ENCODE results near the gene TXNL1.

GRCh38 chr18:56662902-56663301 is 24.5 kb upstream of the TXNL1 start:
- TF ChIP-seq EZH2 (IDR thresholded peaks at IDR 0.05; ENCODE audit: insufficient read depth, low read length) (no peak), CTCF (IDR thresholded peaks at IDR 0.05; ENCODE audit: insufficient read depth, low read depth, low read length) (no peak)

Data from astrocyte (in vitro differentiated cells and primary cell).